ENCODE measurements around the gene NKAIN2. TPM values are rescaled to one million over a fixed set of nuclear protein-coding genes. Genes with fewer than 3 reads are reported as not detected.

Gene NKAIN2
- total RNA-seq, 1 donor from 2014 or later = 4.0 TPM

DNA sequence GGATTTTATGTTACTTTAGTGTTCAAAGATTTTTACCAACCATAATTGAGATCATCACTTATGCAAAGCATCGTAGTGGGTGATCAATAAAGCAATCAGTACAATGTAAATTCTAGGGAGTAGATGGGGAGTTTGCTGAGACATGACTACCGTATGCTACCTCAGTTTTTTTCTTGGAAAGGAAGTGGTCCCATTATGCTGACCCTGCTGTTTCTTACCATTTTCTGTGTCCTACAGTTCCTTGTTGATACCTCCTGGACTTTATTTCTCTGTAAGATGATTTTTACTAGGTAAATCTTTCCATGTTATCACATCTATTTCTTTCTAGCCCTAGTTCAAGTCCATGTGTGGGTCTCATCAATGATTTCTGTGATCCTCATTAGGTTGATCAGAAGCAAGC, 19.3 kb upstream of the NKAIN2 start:
- no peak for DNase-seq (ENCODE audit: low spot score)
- TF ChIP-seq CTCF (IDR thresholded peaks at IDR 0.05) = no peak
- Mint-ChIP-seq H3K27me3 (ENCODE audit: low read depth) (peaks cover 14% of the 10 kb centered on the region), H3K4me1 (ENCODE audit: low read depth) (no peaks in the 10 kb centered on the region), H3K4me3 (ENCODE audit: unreplicated experiment) (no peak overlapping the region), H3K27ac (ENCODE audit: unreplicated experiment) (no peak overlapping the region), H3K9me3 (ENCODE audit: low read depth) (no peaks in the 10 kb centered on the region), H3K36me3 (ENCODE audit: low read depth) (no peaks in the 10 kb centered on the region)

GRCh38 chr6:123785039-123785438, 18.6 kb upstream of the NKAIN2 start:
- DNase-seq (ENCODE audit: low spot score) = no peak

GRCh38 chr6:123788319-123788718, 15.3 kb upstream of the NKAIN2 start:
- no peaks in the 10 kb centered on the region for H3K36me3 Mint-ChIP-seq (ENCODE audit: low read depth)
- no peak for TF ChIP-seq CTCF (IDR thresholded peaks at IDR 0.05)
- H3K4me3 Mint-ChIP-seq (ENCODE audit: unreplicated experiment) = no peak overlapping the region
- H3K4me1 Mint-ChIP-seq (ENCODE audit: low read depth) = no peaks in the 10 kb centered on the region
- H3K27ac Mint-ChIP-seq (ENCODE audit: unreplicated experiment) = no peak overlapping the region
- no peaks in the 10 kb centered on the region for H3K9me3 Mint-ChIP-seq (ENCODE audit: low read depth)
- H3K27me3 Mint-ChIP-seq (ENCODE audit: low read depth) = peaks cover 13% of the 10 kb centered on the region
- no peak for DNase-seq (ENCODE audit: low spot score)

More at GRCh38 chr6:123785039-123785438, 18.6 kb upstream of the NKAIN2 start:
- H3K27ac Mint-ChIP-seq (ENCODE audit: unreplicated experiment) = no peak overlapping the region
- no peak for TF ChIP-seq CTCF (IDR thresholded peaks at IDR 0.05)
- H3K36me3 Mint-ChIP-seq (ENCODE audit: low read depth) = no peaks in the 10 kb centered on the region
- peaks cover 14% of the 10 kb centered on the region for H3K27me3 Mint-ChIP-seq (ENCODE audit: low read depth)
- no peaks in the 10 kb centered on the region for H3K4me1 Mint-ChIP-seq (ENCODE audit: low read depth)
- no peak overlapping the region for H3K4me3 Mint-ChIP-seq (ENCODE audit: unreplicated experiment)
- no peaks in the 10 kb centered on the region for H3K9me3 Mint-ChIP-seq (ENCODE audit: low read depth)

- Mint-ChIP-seq H3K9me3 (ENCODE audit: low read depth) (peaks cover 15% of the 10 kb centered on the region), H3K27ac (ENCODE audit: unreplicated experiment) (no peak overlapping the region), H3K4me3 (ENCODE audit: unreplicated experiment) (no peak overlapping the region), H3K36me3 (ENCODE audit: low read depth) (peaks cover 2% of the 10 kb centered on the region), H3K27me3 (ENCODE audit: low read depth) (peaks cover 5% of the 10 kb centered on the region), H3K4me1 (ENCODE audit: low read depth) (no peaks in the 10 kb centered on the region)
- no peak for TF ChIP-seq CTCF (IDR thresholded peaks at IDR 0.05)
- no peak for DNase-seq (ENCODE audit: low spot score)
Measured at GRCh38 chr6:123794190-123794589, 9.5 kb upstream of the NKAIN2 start.

DNA sequence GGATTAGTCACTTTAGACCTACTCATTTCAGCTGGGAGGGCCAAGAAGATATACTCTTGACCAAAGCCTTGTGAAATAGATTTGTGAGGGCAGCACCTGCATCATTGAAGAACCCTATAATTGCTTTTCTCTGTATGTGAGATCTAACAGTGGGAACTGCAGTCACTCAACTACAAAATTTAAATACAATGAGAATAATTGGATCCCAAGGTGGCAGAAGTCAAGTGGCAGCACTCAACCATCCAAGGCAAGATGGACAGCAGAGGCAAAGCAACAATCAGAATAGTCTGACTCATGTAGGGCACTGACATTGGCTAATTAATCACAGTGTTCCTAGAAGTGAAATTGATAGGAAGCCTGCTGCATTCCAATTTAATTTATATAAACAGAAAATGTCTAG, 8.9 kb upstream of the NKAIN2 start:
- H3K9me3 Mint-ChIP-seq (ENCODE audit: low read depth) = peaks cover 15% of the 10 kb centered on the region
- DNase-seq (ENCODE audit: low spot score) = no peak
- no peak overlapping the region for H3K4me3 Mint-ChIP-seq (ENCODE audit: unreplicated experiment)
- H3K4me1 Mint-ChIP-seq (ENCODE audit: low read depth) = no peaks in the 10 kb centered on the region
- peaks cover 7% of the 10 kb centered on the region for H3K27me3 Mint-ChIP-seq (ENCODE audit: low read depth)
- H3K27ac Mint-ChIP-seq (ENCODE audit: unreplicated experiment) = no peak overlapping the region
- TF ChIP-seq CTCF (IDR thresholded peaks at IDR 0.05) = no peak
- H3K36me3 Mint-ChIP-seq (ENCODE audit: low read depth) = peaks cover 2% of the 10 kb centered on the region
